Activated B cell treated with CpG ODN at 0.5 μM for 24 hours (primary cell): ENCODE results near the gene IRF8. TPM values are rescaled to one million over a fixed set of nuclear protein-coding genes. Genes with fewer than 3 reads are reported as not detected.

Experiments used
- ATAC-seq: fragments of 200-7000 bp; cut with Tn5 transposase; one replicate; pipeline ENCODE4 v1.10.0; 2021; ENCODE audit warnings: low read depth, mild to moderate bottlenecking, moderate library complexity
- CTCF ChIA-PET: fragments of 350-600 bp; sonication (Branson Sonifier 250); formaldehyde crosslinking; loops from one replicate; lab custom pipeline; 2021; ENCODE audit warnings: antibody characterized with exemption; lab: Charles Lee
- POLR2A ChIA-PET: fragments of 350-600 bp; sonication (Branson Sonifier 250); formaldehyde crosslinking; loops from one replicate; lab custom pipeline; 2021; ENCODE audit warnings: antibody characterized with exemption; lab: Charles Lee
- DNase-seq: peaks from one replicate; pipeline ENCODE4 v3.0.0; 2022
- H3K27ac Mint-ChIP-seq: one replicate; pipeline ENCODE4 v1.8.0; 2020; ENCODE audit warnings: mixed read lengths
- H3K27me3 Mint-ChIP-seq: one replicate; pipeline ENCODE4 v1.8.0; 2021; ENCODE audit warnings: mixed read lengths
- H3K36me3 Mint-ChIP-seq: one replicate; pipeline ENCODE4 v1.8.0; 2021; ENCODE audit warnings: low read depth, mixed read lengths
- H3K4me1 Mint-ChIP-seq: one replicate; pipeline ENCODE4 v1.8.0; 2021; ENCODE audit warnings: mixed read lengths
- H3K4me3 Mint-ChIP-seq: one replicate; pipeline ENCODE4 v1.8.0; 2020; ENCODE audit warnings: mild to moderate bottlenecking, mixed read lengths
- H3K9me3 Mint-ChIP-seq: one replicate; pipeline ENCODE4 v1.8.0; 2020; ENCODE audit warnings: mixed read lengths
- CTCF ChIP-seq: fragments of 200-600 bp; IDR thresholded peaks from one replicate; pipeline ENCODE4 v1.8.0; 2022; ENCODE audit warnings: antibody characterized with exemption, mild to moderate bottlenecking
- intact Hi-C: fragments of 100-400 bp; cut with micrococcal nuclease; formaldehyde crosslinking; loops from one replicate; pipeline ENCODE4 v1.15.1; 2024
- total RNA-seq: library from RNA; stranded (reverse); gene quantifications from 2 replicates; pipeline ENCODE4 v1.2.3, GENCODE V29; 2022

IRF8 gene
- total RNA-seq, 1 donor from 2014 or later: 248 TPM

- ChIA-PET POLR2A (interaction anchor here (0.7 to 5.4 kb wide), 10 partner anchors 13 to 96 kb away, joined by 3 to 27 read pairs (median 10); partner anchors contain the start of gene IRF8), CTCF (interaction anchor here (1.0 to 4.9 kb wide), 4 partner anchors 12 to 95 kb away, joined by 4 to 33 read pairs (median 4); partner anchors contain the start of gene IRF8)
- H3K4me1 Mint-ChIP-seq: peaks cover 93% of the 10 kb centered on the region
- peak overlapping the region; percentile 97 for H3K27ac Mint-ChIP-seq
- TF ChIP-seq CTCF: no peak
- DNase-seq (no peak), ATAC-seq (no peak)
- peak overlapping the region; percentile 15 for H3K4me3 Mint-ChIP-seq
- H3K36me3 Mint-ChIP-seq: peaks cover 96% of the 10 kb centered on the region
- intact Hi-C loops: loop anchor here (5.0 kb wide), 2 partner anchors 52 to 72 kb away; no protein-coding TSS in a partner anchor
- peaks cover 2% of the 10 kb centered on the region for H3K9me3 Mint-ChIP-seq
- no peaks in the 10 kb centered on the region for H3K27me3 Mint-ChIP-seq
Observed at GRCh38 chr16:85915125-85915845, 16.3 kb downstream of the IRF8 start.

GRCh38 chr16:85916141-85916890, 17.4 kb downstream of the IRF8 start:
- no peak for DNase-seq
- Mint-ChIP-seq H3K4me1 (peaks cover 86% of the 10 kb centered on the region), H3K4me3 (peak overlapping the region; percentile 16), H3K27ac (peak overlapping the region; percentile 97), H3K36me3 (peaks cover 96% of the 10 kb centered on the region), H3K27me3 (no peaks in the 10 kb centered on the region), H3K9me3 (peaks cover 5% of the 10 kb centered on the region)
- POLR2A ChIA-PET: interaction anchor here (1.0 to 5.4 kb wide), 12 partner anchors 8 to 97 kb away, joined by 4 to 27 read pairs (median 13); partner anchors contain the start of gene IRF8
- TF ChIP-seq CTCF: no peak
- no peak for ATAC-seq
- intact Hi-C loops: loop anchor here (5.0 kb wide), 2 partner anchors 51 to 71 kb away; no protein-coding TSS in a partner anchor
- CTCF ChIA-PET: interaction anchor here (0.7 to 4.9 kb wide), 7 partner anchors 12 to 100 kb away, joined by 3 to 33 read pairs (median 4); no protein-coding TSS in a partner anchor

DNA sequence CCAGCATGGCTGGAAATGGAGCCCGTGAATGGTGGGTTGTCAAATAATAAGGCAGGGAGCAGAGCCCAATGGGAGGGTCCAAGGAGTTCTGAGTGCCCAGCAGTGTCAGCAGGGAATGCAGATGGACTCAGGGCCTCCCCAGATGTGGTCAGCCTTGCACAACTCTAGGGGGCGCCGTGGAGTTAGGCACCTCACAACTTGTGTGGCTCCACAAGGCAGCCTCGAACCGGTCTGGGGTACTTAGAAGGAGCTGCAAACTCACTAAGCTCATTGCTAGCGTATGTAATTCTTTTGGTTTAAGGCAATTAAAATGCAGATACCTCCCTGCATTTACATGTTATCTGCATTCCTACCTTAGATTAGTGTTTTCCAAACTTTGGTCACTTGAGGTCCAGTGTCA, 18.1 kb downstream of the IRF8 start:
- no peak for TF ChIP-seq CTCF
- ChIA-PET POLR2A (interaction anchor here (1.0 to 5.4 kb wide), 13 partner anchors 9 to 161 kb away, joined by 3 to 27 read pairs (median 4); partner anchors contain the start of gene IRF8), CTCF (interaction anchor here (0.7 to 4.9 kb wide), 6 partner anchors 15 to 99 kb away, joined by 3 to 33 read pairs (median 4); partner anchors contain the start of gene IRF8)
- Mint-ChIP-seq H3K4me3 (no peak overlapping the region), H3K27ac (peak overlapping the region; percentile 85), H3K36me3 (peaks cover 95% of the 10 kb centered on the region), H3K9me3 (peaks cover 5% of the 10 kb centered on the region), H3K4me1 (peaks cover 80% of the 10 kb centered on the region), H3K27me3 (no peaks in the 10 kb centered on the region)
- intact Hi-C loops: loop anchor here (5.0 kb wide), 2 partner anchors 50 to 70 kb away; no protein-coding TSS in a partner anchor
- no peak for DNase-seq
- ATAC-seq: no peak

DNA sequence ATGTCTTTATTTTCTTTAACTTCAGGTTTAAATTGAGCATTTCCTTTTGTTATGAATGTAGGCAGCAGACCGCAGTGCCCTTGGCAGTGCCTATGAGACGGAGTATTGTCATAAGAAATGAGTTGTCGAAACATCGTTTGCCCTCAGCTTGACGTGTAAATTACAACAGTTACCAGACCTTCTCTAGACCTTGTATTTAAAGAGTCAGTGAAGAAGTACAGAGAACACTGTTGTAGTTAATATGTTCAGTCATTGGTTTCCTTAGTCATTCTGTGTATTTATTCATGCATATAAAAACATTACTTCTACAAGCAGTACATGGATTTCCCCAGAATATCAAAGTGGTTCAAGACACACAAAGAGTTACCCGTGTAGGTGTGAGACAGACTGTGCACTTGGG, 19.0 kb downstream of the IRF8 start:
- DNase-seq (no peak), ATAC-seq (peak; percentile 84)
- H3K27ac Mint-ChIP-seq: peak overlapping the region; percentile 85
- H3K9me3 Mint-ChIP-seq: peaks cover 5% of the 10 kb centered on the region
- ChIA-PET CTCF (interaction anchor here (0.6 to 4.9 kb wide), 6 partner anchors 9 to 97 kb away, joined by 3 to 33 read pairs (median 4); partner anchors contain the start of gene IRF8), POLR2A (interaction anchor here (0.6 to 5.4 kb wide), 14 partner anchors 10 to 161 kb away, joined by 3 to 27 read pairs (median 4); partner anchors contain the start of gene IRF8)
- peak overlapping the region; percentile 63 for H3K4me3 Mint-ChIP-seq
- peaks cover 72% of the 10 kb centered on the region for H3K4me1 Mint-ChIP-seq
- no peaks in the 10 kb centered on the region for H3K27me3 Mint-ChIP-seq
- no peak for TF ChIP-seq CTCF
- intact Hi-C loops: loop anchor here (1.0 to 5.0 kb wide), 8 partner anchors 9 to 97 kb away; no protein-coding TSS in a partner anchor
- H3K36me3 Mint-ChIP-seq: peaks cover 94% of the 10 kb centered on the region
